IPS-NIHi7 (cell line): Measurements from ENCODE around the gene ATF5.

Source experiments
- DNase-seq: peaks from one replicate; pipeline ENCODE4 v3.0.0; 2012; ENCODE audit warnings: mixed read lengths; ENCODE audit errors: extremely low spot score

Gene ATF5, protein sequence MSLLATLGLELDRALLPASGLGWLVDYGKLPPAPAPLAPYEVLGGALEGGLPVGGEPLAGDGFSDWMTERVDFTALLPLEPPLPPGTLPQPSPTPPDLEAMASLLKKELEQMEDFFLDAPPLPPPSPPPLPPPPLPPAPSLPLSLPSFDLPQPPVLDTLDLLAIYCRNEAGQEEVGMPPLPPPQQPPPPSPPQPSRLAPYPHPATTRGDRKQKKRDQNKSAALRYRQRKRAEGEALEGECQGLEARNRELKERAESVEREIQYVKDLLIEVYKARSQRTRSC

DNA sequence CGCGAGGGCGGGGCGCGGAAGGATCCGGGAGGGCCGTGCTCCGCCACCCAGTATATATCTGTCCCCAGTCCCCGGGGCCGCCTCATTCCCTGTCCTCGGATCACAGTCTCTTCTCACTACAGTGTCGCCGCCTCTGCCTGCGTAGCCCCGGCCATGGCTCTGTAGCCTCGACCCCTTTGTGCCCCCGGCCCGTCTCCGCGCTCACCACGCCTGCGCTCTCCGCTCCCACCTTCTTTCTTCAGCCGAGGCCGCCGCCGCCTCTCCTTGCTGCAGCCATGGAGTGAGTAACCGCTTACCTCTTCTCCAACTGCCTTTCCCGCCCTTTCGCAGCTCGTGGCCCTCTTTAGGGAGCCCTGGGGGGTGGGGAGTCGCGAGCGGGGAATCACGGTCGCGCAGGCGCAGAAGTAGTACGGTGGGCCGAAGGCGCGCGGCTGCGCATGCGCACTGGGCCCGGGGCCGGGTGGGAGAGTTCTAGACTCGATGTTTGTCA, at the start of gene ATF5, which contains the start of gene NUP62:
Gene ATF5 (plus strand): TSS at position 85 of the 490 bp plus-strand sequence. CDS start 1,646 bp downstream, outside the sequence.
Gene NUP62 (minus strand): TSS at position 384 of the 490 bp plus-strand sequence. CDS start 19,697 bp downstream, outside the sequence.
- DNase-seq: peak; percentile 95

DNA sequence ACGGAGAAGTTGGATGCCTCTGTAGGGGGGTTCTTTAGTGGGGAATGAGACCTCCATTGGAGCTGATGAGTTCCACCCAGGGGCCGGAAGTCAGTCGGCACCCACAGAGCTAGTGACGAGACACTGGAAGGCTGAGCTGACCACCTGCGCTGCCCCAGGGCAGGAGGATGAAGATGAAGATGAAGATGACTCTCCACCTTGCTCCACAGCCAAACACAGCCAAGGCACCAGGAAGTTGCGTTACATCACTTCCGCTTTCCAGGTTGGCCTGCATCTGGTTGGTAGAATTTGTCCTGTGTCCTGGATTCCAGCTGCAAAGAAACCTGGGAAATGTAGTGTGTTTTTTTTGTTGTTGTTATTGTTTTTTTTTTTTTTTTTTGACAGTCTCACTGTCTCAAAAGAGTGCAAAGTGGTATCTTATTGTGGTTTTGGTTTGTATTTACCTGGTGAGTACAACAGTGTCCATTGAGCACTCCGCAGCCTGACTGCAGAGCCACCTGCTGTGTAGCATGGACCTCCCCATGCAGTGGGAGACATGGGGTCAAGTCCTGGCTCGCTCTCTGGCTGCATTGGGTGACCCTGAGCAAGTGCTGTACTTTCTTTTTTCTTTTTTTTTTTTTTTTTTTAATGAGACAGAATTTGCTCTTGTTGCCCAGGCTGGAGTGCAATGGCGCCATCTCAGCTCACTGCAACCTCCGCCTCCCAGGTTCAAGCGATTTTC, 49.6 kb upstream of the ATF5 start:
- DNase-seq: no peak

DNA sequence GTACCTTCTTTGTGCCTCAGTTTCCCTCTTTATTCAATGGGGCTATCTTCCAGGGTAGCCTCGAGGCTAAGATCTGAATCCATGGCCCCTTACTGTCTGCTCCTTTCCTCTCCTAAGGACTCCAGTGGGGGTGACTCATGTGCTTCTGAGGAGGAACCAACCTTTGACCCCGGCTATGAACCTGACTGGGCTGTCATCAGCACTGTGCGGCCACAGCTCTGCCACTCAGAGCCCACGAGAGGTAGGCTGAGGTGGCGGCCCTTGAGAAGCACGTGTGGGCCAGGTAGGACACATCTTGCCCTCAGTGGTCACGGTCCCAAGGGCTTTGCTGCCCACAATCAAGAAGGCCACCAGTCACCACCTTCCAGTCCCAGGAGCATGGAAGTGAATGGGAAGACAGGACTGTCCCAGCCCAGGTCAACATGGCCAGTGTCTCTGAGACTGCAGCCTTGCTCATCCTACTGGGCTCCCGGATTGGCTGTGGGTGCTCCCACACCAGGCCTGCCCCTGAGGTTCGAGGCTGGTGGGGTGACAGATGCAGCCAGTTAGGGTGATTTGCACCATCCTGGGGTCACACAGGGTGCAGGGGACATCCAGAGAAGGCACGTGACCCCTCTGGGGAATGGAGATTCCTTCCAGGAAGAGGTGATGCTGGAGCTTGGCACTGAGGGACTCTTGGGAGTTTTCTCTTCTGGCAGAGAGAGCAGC, 48.7 kb upstream of the ATF5 start:
- DNase-seq: no peak

DNA sequence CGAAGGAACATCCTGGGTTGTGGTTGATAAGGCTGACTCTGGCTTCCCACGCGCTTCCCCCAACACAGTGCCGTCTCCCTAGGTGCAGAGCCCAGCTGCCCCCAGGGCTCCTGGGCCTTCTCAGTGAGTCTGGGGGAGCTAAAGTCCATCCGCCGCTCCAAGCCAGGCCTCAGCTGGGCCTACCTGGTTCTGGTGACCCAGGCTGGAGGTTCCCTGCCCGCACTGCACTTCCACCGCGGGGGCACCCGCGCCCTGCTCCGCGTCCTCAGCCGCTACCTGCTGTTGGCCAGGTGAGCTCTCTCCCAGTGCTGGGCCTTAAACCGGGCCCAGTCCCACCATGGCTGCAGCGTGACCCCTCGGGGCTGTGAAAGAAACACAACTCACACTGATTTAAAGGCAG, 47.8 kb upstream of the ATF5 start:
- no peak for DNase-seq

DNA sequence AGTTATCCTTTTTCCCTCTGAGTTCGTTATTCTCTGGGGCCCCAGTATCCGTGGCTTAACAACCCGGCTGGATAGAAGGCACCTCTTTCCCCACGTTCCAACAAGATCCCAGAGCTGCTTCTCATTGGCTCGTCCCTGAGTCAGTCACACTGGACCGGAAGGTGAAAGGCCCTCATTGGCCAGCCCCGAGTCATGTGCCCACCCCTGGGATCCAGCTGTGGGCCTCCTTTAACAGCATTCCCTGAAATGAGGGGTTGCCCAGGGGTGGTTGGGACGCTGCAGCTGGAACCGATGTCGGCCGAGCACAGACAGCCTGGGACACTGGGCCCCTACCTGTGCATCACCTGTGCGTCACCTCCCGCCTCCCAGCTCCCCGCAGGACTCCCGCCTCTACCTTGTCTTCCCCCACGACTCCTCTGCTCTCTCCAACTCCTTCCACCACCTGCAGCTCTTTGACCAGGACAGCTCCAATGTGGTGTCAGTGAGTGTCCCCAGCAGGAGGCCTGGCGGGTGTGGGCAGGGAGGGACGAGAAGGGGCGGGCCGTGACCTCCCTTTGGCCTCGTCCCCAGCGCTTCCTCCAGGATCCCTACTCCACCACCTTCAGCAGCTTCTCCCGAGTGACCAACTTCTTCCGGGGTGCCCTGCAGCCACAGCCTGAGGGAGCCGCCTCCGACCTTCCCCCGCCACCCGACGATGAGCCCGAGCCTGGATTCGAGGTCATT, 47.2 kb upstream of the ATF5 start:
- peak; percentile 67 for DNase-seq

DNA sequence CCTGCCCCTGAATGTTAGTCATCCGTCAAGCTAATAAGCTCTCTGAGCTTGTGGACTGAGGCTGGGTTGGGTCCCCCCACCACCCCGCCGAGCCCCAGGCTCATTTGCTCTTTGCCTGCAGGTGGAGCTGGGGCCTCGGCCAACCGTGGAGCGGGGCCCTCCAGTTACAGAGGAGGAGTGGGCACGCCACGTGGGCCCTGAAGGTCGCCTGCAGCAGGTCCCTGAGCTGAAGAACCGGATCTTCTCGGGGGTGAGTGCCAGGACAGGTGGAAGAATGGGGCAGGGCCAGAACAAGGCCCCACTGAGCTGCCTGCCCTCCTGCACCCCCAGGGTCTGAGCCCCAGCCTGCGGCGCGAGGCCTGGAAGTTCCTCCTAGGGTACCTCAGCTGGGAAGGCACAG, 46.4 kb upstream of the ATF5 start:
- DNase-seq: no peak

DNA sequence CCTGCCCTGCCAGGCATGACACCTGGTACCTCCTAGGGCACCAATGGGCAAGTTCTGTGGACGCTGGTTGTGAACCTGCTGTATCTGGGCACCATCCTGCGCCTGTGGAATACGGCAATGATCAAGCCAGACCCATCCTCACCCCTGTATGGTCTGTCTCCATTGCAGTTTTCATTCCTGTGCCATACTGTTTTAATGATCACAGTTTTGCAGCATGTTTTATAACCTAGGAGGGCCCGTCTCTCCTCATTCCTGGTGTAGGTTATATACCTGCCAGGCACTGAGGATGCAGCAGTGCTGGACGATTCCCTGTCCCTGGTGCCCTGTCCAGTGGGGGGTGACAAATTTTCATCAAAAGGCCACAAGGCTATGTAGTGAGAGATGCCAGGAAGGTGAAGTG, 45.9 kb upstream of the ATF5 start:
- DNase-seq: no peak

DNA sequence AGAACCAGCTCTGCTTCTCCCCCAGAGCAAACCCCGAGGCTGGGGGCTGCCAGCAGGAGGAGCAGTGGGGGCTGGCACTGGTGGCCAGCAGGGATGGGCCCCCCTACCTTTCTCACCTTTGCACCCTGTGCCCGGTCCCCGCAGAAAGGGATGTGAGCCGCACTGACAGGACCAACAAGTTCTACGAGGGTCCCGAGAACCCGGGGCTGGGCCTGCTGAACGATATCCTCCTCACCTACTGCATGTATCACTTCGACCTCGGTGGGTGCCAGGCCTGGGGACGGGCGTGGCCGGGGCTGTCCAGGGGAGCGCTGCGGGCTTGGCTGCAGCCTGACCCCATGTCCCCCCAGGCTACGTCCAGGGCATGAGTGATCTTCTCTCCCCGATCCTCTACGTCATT, 44.9 kb upstream of the ATF5 start:
- DNase-seq: no peak

DNA sequence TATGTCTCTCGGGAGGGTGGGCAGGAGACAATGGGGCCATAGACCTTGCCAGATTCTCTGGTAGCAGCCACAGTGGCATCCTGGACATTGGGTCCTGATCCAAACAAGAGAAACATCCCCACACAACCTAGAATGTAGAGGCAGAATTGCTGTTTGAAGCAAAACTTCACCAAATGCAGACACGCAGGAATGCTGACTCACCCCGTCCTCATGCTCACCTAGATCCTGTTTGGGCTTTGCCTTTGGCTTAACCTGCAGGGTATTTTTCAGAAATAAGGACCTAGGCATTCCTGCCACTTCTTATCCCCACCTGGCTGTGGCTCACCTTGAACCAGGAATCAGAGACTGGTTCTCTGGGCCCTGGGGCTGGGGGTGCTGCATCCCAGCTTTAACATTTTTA, 44.2 kb upstream of the ATF5 start:
- DNase-seq: no peak

DNA sequence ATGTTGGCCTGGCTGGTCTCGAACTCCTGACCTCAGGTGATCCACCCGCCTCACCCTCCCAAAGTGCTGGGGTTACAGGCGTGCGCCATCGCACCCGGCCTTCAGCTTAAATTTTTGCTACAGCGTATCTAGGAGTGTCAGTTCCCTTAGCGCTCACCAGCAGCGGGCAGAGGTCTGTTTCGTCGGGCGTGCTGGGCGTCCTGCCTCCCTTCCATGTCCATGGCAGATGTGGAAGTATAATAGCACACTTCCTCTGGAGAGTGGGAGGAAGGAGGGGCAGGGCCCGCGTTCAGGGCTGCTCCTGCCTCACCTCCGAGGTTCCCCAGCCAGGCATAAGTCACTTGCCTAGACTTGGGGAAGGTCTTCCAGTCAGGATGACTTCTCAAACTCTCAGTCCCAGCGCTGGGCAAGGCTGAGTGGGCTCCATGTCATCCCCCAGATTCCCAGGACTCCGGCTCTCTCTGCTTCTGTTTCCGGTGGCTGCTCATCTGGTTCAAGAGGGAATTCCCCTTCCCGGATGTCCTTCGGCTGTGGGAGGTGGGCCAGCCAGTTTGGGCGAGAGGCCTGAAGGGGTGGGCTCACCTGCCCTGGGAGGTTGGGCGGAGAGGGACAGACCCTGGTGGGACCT, 41.9 kb upstream of the ATF5 start:
- DNase-seq: no peak

DNA sequence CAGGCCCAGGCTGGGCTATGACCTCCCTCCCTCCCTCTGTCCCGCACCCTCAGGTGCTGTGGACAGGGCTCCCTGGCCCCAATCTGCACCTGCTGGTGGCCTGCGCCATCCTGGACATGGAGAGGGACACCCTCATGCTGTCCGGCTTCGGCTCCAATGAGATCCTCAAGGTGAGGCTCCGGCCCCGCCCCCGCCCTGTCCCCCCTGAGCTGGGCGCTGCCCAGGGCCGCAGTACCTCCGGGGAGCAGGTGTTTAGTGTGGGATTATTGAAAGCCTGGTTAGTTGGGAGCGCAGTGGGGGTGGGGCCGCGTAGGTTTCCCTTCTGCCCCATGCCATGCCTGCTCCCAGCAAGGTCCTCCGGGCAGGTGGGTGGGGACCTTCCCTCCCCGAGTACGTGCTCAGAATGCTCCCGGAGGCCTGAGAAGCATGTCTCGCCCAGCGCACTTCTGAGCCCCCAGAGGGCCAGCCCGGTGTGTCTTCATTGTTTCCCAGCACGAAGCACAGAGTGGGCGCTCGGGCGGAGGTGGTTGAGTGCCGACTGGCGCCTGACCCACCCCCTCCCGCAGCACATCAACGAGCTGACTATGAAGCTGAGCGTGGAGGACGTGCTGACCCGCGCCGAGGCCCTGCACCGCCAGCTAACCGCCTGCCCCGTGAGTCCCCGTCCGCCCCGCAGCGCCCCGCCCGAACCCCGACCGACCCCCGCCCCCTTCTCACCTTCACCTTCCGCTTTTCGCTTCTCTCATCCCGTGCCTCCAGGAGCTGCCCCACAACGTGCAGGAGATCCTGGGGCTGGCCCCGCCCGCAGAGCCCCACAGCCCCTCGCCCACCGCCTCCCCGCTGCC, 41.1 kb upstream of the ATF5 start:
- no peak for DNase-seq

DNA sequence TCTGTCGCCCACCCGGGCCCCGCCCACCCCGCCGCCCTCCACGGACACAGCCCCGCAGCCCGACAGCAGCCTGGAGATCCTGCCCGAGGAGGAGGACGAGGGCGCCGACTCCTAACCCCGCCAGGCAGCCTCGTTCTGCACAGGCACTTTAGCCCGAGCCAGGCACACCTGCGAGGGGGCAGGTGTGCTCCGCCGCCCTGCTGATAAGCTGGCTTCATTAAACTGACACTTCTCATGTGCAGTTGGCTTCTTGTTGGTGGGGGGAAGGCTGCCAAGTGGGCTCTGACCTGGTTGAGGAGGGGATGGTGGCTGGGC, 40.5 kb upstream of the ATF5 start:
- DNase-seq: no peak

DNA sequence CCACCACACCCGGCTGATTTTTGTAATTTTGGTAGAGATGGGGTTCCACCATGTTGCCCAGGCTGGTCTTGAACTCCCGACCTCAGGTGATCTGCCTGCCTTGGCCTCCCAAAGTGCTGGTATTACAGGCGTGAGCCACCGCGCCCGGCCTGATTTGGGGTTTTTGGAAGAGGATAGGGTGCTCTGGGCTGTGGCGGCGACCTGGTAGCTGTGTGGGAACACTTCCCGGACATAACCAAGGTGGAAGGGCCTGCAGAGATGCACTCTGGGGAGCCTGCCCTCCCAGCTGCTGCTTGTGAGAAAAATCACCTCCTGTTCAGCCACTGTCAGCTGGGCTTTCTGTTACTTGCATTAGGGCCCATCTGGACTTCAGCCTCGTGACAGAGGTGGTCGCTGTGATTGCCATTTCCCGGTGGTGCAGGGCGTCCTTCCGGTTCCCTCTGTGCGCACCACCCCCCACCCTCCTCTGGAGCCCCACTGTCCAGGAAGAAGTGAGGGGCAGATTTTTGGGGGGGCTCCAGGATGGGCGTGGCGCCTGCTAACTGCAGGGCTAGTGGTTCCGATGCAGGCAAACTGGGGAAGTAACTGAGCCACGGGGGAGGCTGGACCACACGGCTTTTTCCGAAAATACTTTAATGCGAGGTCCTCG, 39.8 kb upstream of the ATF5 start:
- no peak for DNase-seq

DNA sequence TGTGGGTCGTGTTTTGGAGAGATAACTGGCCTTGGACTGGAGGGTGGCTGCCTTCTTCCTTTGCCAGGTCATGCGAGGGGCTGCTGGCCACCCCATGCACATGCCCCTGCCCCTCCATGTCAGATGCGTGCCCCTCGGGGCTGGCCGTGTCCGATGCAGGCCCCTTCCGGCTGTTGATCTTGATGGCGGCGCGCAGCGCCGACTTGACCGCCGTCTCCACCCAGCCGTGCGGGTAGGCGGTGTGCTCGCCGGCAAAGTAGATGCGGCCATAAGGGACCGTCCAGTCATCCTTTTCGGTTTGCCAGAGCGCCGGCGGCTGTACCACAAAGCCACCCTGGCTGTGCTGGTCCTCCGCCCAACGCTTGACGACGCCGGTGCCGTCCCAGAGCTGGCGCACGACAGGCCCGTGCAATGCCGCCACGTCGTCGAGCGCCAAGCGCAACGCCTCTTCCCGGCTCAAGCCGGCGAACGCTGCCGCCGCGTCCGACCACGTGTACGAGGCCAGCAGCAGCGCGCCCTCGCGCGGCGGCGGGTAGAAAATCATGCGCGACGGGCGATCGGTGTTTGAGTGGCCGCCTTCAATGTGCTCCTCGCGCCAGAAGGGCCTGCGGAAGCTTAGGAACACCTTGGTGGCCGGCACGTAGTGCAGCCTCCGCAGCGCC, 39.2 kb upstream of the ATF5 start:
- peak; percentile 77 for DNase-seq

DNA sequence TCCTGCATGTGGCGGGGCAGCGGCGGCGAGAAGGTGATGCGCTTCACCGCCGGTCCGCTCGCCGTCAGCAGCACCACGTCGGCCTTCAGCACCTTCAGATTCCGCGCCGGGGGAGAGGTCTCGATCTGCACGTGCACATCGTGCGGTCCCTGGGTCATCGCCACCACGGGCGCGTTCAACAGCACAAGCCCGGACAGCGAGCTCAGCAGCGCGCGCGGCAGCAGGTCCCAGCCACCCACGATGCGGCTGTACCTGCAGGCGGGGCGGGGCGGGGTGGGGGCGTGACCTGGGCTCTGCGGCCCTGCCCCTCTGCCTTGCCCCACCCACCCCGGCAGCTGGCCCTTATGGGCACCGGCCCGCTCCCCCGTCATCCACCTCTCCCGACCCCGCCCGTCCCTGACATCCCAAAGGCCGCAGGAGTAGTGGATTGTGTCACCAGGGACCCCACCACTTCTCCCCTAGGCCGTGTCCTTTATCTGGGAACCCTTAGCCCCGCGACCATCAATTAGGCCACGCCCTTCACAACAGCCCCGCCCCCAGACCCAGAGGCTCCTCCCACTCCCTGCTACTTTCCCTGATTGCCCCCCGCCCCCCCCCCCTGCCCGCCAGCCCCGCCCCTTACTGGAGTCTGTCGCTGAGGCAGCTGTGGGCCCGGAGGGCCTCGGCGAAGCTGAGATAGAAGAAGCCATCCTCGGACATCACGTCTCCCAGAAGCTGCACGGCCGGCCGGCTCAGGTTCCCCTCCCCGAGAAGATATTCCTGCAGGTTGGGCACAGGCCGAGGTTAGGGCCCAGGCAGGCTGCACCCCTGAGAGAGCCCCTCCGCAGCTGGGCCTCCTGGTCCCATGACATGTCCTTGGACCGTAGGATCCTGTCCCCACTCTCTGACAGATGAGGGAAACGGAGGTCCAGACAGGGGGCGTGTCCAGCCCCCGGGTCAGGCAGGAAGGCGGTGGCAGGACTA, 38.4 kb upstream of the ATF5 start:
- peak; percentile 87 for DNase-seq

DNA sequence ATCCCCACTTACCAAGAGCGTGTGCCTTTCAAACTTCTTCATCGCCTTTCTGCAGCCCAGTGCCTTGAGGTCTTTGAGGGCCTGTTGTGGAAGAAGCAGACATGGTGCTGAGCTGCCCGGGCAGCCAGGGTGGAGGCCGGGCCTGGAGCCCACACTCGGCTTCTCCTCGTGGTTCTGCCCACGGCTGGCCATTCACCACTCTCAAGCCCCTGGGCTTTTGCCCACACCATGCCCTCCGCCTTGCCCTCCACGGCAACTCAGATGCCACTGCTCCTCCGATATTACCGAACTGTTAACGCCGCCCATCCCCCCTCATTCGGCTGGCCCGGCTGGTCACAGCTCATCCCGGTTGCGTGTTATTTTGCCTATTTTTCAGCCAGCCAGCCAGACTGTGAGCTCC, 37.6 kb upstream of the ATF5 start:
- DNase-seq: no peak

DNA sequence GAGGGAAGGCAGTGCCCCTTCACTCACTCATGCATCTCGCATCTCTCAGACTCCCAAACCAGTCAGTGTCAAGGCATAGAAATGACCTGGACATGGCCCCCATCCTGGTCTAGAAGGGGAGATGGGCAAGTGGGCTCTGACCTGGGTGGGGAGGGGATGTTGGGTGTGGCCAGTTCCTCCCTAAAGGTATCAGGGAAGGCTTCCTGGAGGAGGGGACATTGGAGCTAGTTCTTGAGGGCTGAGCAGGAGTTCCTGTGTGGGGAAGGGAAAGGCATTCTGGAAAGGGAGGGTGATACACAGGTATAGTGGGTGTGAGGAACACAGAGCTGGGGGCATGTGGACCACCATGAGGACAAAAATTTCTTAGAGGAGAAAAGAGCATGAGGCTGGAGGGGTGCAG, 36.3 kb upstream of the ATF5 start:
- no peak for DNase-seq

DNA sequence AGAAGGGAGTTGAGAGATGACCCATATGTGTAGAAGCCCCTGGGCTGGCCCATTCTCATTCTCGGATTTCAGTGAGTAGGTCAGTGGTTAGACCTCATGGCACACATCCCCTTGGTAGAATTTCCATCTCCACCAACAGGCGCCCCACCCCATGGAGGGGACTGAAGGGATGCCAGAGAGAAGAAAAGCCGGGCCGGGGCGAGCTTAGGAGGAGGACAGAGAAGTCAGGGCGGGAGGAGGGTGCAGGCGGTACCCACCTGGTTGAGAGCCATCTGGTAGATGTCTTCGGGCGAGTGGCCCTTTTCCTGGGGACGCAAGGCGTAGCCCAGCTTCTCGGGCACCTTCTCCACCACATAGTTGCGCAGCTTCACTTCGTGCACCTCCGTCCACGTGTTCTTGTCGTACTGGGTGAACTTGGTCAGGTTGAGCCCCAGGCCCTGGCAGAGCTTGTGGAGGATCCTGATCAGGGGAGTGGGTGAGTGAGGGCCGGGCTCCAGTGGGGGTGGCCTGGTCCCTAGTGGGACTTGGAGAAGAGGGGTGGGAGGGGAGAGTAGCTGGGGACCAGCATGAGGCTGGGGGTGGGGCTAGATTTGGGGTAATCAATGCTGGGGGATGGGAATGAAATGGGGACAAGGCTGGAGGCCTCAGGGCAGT, 34.9 kb upstream of the ATF5 start:
- DNase-seq: no peak
